Inferior parietal cortex (tissue), 1 donor: ENCODE measurements around the gene RNF217.
"Not testable (repeated sequence)": the region's sequence is repeated elsewhere in the genome, so short reads cannot be mapped to it uniquely, and the experiment has no call there.

ENCODE experiments used
- DNase-seq: peaks from one replicate; pipeline ENCODE4 v3.0.0-alpha.2; 2016; ENCODE audit errors: extremely low spot score

The RNF217 gene

GRCh38 chr6:125050663-125051318 is 88.6 kb downstream of the RNF217 start:
- no peak for DNase-seq

- no peak for DNase-seq
Observed at GRCh38 chr6:125053809-125054208, 91.6 kb downstream of the RNF217 start.

- DNase-seq, result no peak
Observed at GRCh38 chr6:125054331-125054730, 92.1 kb downstream of the RNF217 start.

GRCh38 chr6:125057392-125058246 is 95.4 kb downstream of the RNF217 start:
- no peak for DNase-seq

GRCh38 chr6:125058546-125058945 is 96.3 kb downstream of the RNF217 start:
- DNase-seq, result no peak

GRCh38 chr6:125063307-125063706 is 101.1 kb downstream of the RNF217 start:
- no peak for DNase-seq

- no peak for DNase-seq
Observed at GRCh38 chr6:125066140-125066539, 103.9 kb downstream of the RNF217 start.

- no peak for DNase-seq
Observed at GRCh38 chr6:125066964-125067363, 104.7 kb downstream of the RNF217 start.

- no peak for DNase-seq
Observed at GRCh38 chr6:125067552-125067951, 105.3 kb downstream of the RNF217 start.

- DNase-seq, result no peak
Observed at GRCh38 chr6:125073071-125073470, 110.8 kb downstream of the RNF217 start.

GRCh38 chr6:125074120-125074519 is 111.9 kb downstream of the RNF217 start:
- no peak for DNase-seq

- not testable (repeated sequence) for DNase-seq
Observed at GRCh38 chr6:125075073-125075472, 112.8 kb downstream of the RNF217 start.

GRCh38 chr6:125075741-125076481 is 113.7 kb downstream of the RNF217 start:
- DNase-seq, result no peak

GRCh38 chr6:125076482-125076742 is 114.2 kb downstream of the RNF217 start:
- no peak for DNase-seq

GRCh38 chr6:125077453-125077852 is 115.2 kb downstream of the RNF217 start:
- no peak for DNase-seq

GRCh38 chr6:125078602-125079321 is 116.5 kb downstream of the RNF217 start:
- DNase-seq, result no peak

- no peak for DNase-seq
Observed at GRCh38 chr6:125082908-125083683, 120.9 kb downstream of the RNF217 start.

GRCh38 chr6:125083684-125083990 is 121.4 kb downstream of the RNF217 start:
- DNase-seq, result no peak

- DNase-seq, result no peak
Observed at GRCh38 chr6:125086716-125087115, 124.5 kb downstream of the RNF217 start.

GRCh38 chr6:125088963-125089362 is 126.7 kb downstream of the RNF217 start:
- DNase-seq, result no peak

- no peak for DNase-seq
Observed at GRCh38 chr6:125094563-125094962, 132.3 kb downstream of the RNF217 start.
